PC-9 (cell line): ENCODE measurements around the gene NDC1. TPM values are rescaled to one million over a fixed set of nuclear protein-coding genes. Genes with fewer than 3 reads are reported as not detected.

Experiments
- BruUV-seq: library from RNA; stranded (reverse); fragments of 400-500 nt; replicated peaks from 2 replicates; lab custom pipeline; 2021; lab: Mats Ljungman, UMichigan
- CTCF ChIA-PET: fragments of 300-600 bp; sonication (Branson Sonifier 250); formaldehyde crosslinking; loops from one replicate; lab custom pipeline; 2022; ENCODE audit warnings: antibody characterized with exemption; lab: Charles Lee
- POLR2A ChIA-PET: fragments of 300-600 bp; sonication (Branson Sonifier 250); formaldehyde crosslinking; loops from one replicate; lab custom pipeline; 2022; ENCODE audit warnings: antibody characterized with exemption; ENCODE audit not compliant: unreplicated experiment; lab: Charles Lee
- DNase-seq, 2 experiments: peaks; one replicate each; pipeline versions ENCODE4 v3.0.0 to v3.0.0-alpha.2; 2015 to 2022; ENCODE audit warnings: mixed read lengths in 1 of 2
- H2AFZ ChIP-seq: fragments of 200-600 bp; sonication (generic); 2 replicates; pipeline ENCODE4 v1.8.1; 2017; ENCODE audit warnings: antibody characterized with exemption
- H3F3A ChIP-seq: fragments of 200-600 bp; sonication (generic); 2 replicates; pipeline ENCODE4 v1.8.1; 2017; ENCODE audit warnings: antibody characterized with exemption, mild to moderate bottlenecking, low read depth; ENCODE audit not compliant: insufficient read depth
- H3K27ac ChIP-seq: fragments of 200-600 bp; sonication (generic); 2 replicates; pipeline ENCODE4 v1.6.1; 2016; ENCODE audit warnings: mixed run types
- H3K27me3 ChIP-seq: fragments of 200-600 bp; sonication (generic); 2 replicates; pipeline ENCODE4 v1.6.1; 2016; ENCODE audit warnings: low read depth, mixed run types; ENCODE audit not compliant: insufficient read depth
- H3K36me3 ChIP-seq: fragments of 200-600 bp; sonication (generic); 2 replicates; pipeline ENCODE4 v1.6.1; 2016; ENCODE audit warnings: low read depth, mixed run types
- H3K4me1 ChIP-seq: fragments of 200-600 bp; sonication (generic); replicated peaks from 2 replicates; pipeline ENCODE4 v1.6.1; 2016; ENCODE audit warnings: mixed run types; ENCODE audit not compliant: insufficient read depth
- H3K4me2 ChIP-seq: fragments of 200-600 bp; sonication (generic); 2 replicates; pipeline ENCODE4 v1.6.1; 2017; ENCODE audit warnings: mixed run types
- H3K4me3 ChIP-seq: fragments of 200-600 bp; sonication (generic); 2 replicates; pipeline ENCODE4 v1.6.1; 2016; ENCODE audit warnings: mixed run types
- H3K79me2 ChIP-seq: fragments of 200-600 bp; sonication (generic); 2 replicates; pipeline ENCODE4 v1.6.1; 2017; ENCODE audit warnings: low read depth, mixed run types
- H3K9me2 ChIP-seq: fragments of 200-600 bp; sonication (generic); 2 replicates; pipeline ENCODE4 v1.8.1; 2017; ENCODE audit warnings: mild to moderate bottlenecking; ENCODE audit not compliant: insufficient read depth
- H3K9me3 ChIP-seq: fragments of 200-600 bp; sonication (generic); 2 replicates; pipeline ENCODE4 v1.8.1; 2016; ENCODE audit warnings: low read depth; ENCODE audit not compliant: insufficient read depth
- H4K20me1 ChIP-seq: fragments of 200-600 bp; sonication (generic); 2 replicates; pipeline ENCODE4 v1.8.1; 2017; ENCODE audit not compliant: insufficient read depth
- CTCF ChIP-seq: fragments of 200-600 bp; sonication (generic); conservative IDR thresholded peaks from 2 replicates; pipeline ENCODE4 v1.6.1; 2017; ENCODE audit warnings: mixed run types, antibody characterized with exemption, mild to moderate bottlenecking, moderate library complexity
- EZH2 ChIP-seq: fragments of 200-600 bp; sonication (generic); IDR thresholded peaks from 2 replicates; pipeline ENCODE4 v1.8.0; 2017; ENCODE audit warnings: antibody characterized with exemption, low read depth
- intact Hi-C: fragments of 100-400 bp; cut with micrococcal nuclease; formaldehyde crosslinking; loops from one replicate; pipeline ENCODE4 v1.10.0; 2022; ENCODE audit not compliant: unreplicated experiment
- total RNA-seq: library from RNA; stranded (reverse); gene quantifications from 2 replicates; pipeline ENCODE4 v1.2.3, GENCODE V29; 2021

Gene NDC1
- total RNA-seq, 1 experiment from 2014 or later = 47.6 TPM

DNA sequence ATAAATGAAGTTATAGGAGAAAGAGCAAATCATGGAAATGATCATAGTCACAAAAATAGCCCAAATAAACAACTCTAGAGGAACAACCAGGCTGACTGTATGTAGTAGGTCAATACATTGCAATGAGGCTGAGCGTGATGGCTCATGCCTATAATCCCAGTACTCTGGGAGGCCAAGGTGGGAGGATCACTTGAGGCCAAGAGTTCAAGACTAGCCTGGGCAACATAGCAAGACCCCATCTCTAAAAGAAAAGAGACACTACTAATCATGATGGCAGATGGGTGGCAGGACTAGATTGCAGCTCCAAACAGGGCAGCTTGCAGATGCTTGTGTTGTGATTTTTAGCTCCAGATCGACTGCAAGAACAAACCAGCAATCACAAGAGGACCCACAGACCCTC, 27.6 kb downstream of the NDC1 start:
- intact Hi-C loops = no loop called here
- Histone ChIP-seq H3K36me3 (peaks cover 32% of the 10 kb centered on the region), H3K9me2 (no peaks in the 10 kb centered on the region), H3K4me2 (peak overlapping the region; percentile 42; the same call in 1 of the 2 replicates), H3K4me3 (no peak overlapping the region), H2AFZ (no peak overlapping the region), H3K79me2 (peaks cover 33% of the 10 kb centered on the region; the same call in 1 of the 2 replicates), H4K20me1 (no peaks in the 10 kb centered on the region; the same call in 1 of the 2 replicates), H3K4me1 (peaks cover 44% of the 10 kb centered on the region), H3F3A (peaks cover 26% of the 10 kb centered on the region), H3K27me3 (no peaks in the 10 kb centered on the region), H3K9me3 (no peaks in the 10 kb centered on the region; the same call in 1 of the 2 replicates), H3K27ac (peak overlapping the region; percentile 70)
- DNase-seq = no peak
- CTCF ChIA-PET = no interaction called here
- TF ChIP-seq CTCF (no peak), EZH2 (no peak)
- BruUV-seq = no TSS peak
- POLR2A ChIA-PET = no interaction called here

DNA sequence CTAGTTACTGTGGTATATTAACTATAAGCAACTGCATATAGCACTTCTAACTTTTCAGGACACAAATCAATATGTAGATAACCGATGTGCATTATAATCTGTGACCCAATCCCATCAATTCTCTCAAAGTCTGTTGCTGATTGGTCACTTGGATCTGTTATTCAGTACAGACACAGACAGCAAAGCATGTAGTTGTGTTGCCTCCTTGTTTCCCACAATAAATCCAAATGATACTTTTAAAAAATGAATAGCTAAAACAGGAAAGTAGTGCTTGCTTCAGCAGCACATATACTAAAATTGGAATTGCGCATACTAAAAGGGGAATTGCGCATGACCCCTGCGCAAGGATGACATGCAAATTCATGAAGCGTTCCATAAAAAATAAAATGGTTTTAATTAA, 28.1 kb downstream of the NDC1 start:
- Histone ChIP-seq H3F3A (peaks cover 31% of the 10 kb centered on the region), H3K4me3 (no peak overlapping the region), H3K27me3 (no peaks in the 10 kb centered on the region), H3K9me2 (no peaks in the 10 kb centered on the region), H3K36me3 (peaks cover 28% of the 10 kb centered on the region), H3K27ac (peak overlapping the region; percentile 70), H3K4me1 (peaks cover 44% of the 10 kb centered on the region), H2AFZ (no peak overlapping the region), H3K4me2 (peak overlapping the region; percentile 32), H3K9me3 (no peaks in the 10 kb centered on the region; the same call in 1 of the 2 replicates), H4K20me1 (no peaks in the 10 kb centered on the region; the same call in 1 of the 2 replicates), H3K79me2 (peaks cover 28% of the 10 kb centered on the region; the same call in 1 of the 2 replicates)
- TF ChIP-seq EZH2 (no peak), CTCF (no peak)
- intact Hi-C loops = no loop called here
- no TSS peak for BruUV-seq
- CTCF ChIA-PET = no interaction called here
- DNase-seq = no peak
- POLR2A ChIA-PET = no interaction called here

GRCh38 chr1:53807916-53808315, 30.2 kb downstream of the NDC1 start:
- no peak overlapping the region for H2AFZ ChIP-seq
- H3K9me2 ChIP-seq = no peaks in the 10 kb centered on the region
- peaks cover 31% of the 10 kb centered on the region for H3F3A ChIP-seq
- H4K20me1 ChIP-seq = no peaks in the 10 kb centered on the region; the same call in 1 of the 2 replicates
- H3K27ac ChIP-seq = peak overlapping the region; percentile 70
- ChIA-PET CTCF (no interaction called here), POLR2A (no interaction called here)
- DNase-seq = no peak
- H3K36me3 ChIP-seq = peaks cover 13% of the 10 kb centered on the region
- intact Hi-C loops = no loop called here
- no peak for TF ChIP-seq CTCF
- no peak for TF ChIP-seq EZH2
- H3K9me3 ChIP-seq = no peaks in the 10 kb centered on the region
- no peak overlapping the region for H3K4me3 ChIP-seq
- H3K4me2 ChIP-seq = no peak overlapping the region
- BruUV-seq = no TSS peak
- H3K4me1 ChIP-seq = peaks cover 44% of the 10 kb centered on the region
- H3K27me3 ChIP-seq = no peaks in the 10 kb centered on the region
- H3K79me2 ChIP-seq = peaks cover 19% of the 10 kb centered on the region; the same call in 1 of the 2 replicates
